NCI-H1417 treated with DMSO at 0.1 percent for 48 hours (cell line): Measurements from ENCODE around the gene NOL4L.

Source experiments
- DNase-seq: peaks from one replicate; lab custom pipeline; 2025; lab: John Stamatoyannopoulos, UW

NOL4L gene

GRCh38 chr20:32456869-32457478, 128.2 kb downstream of the NOL4L start:
- DNase-seq = no peak

DNA sequence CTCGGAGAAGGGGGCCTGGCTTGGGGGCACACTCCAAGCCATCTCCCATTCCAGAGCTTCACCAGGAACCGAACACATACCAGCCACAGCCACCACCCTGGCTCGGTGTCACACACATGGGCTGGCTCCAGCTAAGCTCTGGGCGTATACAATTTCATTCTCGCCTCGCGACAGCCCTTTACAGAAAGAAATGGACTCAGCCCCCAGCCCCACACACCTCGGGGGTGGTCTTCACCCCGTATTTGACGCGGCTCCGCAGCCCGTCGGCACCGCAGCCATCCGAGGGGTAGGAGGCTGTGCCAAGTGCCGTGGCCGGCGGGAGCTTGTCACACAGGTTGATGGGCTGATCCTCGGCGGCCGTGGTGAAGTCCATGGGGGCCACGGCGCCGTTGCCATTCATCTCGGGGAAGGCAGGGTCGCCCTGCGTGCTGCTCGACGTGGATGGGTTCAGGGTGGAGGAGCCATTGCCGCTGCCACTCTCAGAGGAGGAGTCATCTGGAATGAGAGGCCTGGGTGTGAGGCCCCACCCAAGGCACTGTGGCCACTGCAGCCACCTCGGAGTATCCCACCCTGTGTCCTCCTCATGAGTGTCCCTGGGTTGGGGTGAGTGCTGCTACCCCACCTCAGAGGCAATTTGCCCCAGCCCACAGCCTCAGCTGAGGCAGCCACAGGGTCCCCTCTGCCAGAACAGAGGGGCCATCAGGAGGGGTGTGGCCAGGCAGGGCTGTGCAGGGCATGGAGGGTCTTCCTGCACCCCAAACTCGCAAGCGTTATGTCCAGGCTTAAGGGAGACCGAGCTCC, 129.0 kb downstream of the NOL4L start:
- DNase-seq = no peak

GRCh38 chr20:32455171-32455900, 129.8 kb downstream of the NOL4L start:
- DNase-seq = no peak

DNA sequence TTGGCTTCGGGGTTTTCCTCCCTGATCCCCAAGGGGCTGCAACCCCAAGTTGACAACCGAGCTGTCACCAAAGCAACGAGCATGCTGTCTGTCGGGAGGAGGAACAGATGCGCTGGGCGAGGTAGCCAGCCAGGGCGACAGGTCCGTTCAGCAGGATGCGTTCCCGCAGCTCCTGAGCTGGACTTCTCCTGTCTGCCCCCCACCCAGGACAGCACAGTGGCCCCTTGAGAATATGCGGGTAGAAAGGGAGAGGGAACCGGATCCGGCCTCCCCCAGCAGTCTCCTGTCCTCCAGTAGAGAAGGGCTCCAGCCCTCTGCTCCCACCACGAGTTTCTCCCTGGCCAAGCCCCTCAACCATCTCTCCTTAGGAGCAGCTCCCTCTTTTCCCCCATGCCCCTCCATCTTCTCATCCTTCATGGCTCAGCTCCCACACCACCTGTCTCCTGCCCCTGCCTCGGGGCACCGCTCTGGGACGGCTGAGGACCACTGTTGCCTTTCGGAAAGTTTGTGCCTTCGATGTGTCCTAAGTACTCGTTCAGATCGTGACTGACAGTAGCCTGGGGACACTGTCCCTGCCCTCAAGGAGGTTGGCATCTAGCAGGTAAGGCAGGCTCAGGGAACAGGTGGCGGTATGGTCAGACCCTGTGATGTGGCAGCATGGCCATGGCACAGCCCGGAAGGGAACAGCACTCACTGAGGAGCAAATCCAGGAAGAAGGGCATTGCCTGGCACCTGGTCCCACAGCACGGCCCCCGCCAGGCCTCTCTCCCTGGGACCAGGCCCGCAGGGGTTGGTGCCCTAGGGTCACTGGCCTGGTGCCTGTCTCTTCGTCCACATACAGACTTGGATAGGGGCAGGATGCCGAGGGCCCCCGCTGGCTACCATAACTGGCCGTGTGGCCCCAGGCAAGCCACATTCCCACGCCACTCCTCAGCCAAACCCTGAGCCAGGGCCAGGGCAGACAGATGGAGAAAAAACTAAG, 130.7 kb downstream of the NOL4L start:
- DNase-seq = no peak

- no peak for DNase-seq
Measured at GRCh38 chr20:32453467-32454163, 131.5 kb downstream of the NOL4L start.

- no peak for DNase-seq
Measured at GRCh38 chr20:32452776-32453466, 132.2 kb downstream of the NOL4L start.

- DNase-seq = no peak
Measured at GRCh38 chr20:32451682-32452461, 133.3 kb downstream of the NOL4L start.

GRCh38 chr20:32451340-32451681, 133.8 kb downstream of the NOL4L start:
- no peak for DNase-seq

DNA sequence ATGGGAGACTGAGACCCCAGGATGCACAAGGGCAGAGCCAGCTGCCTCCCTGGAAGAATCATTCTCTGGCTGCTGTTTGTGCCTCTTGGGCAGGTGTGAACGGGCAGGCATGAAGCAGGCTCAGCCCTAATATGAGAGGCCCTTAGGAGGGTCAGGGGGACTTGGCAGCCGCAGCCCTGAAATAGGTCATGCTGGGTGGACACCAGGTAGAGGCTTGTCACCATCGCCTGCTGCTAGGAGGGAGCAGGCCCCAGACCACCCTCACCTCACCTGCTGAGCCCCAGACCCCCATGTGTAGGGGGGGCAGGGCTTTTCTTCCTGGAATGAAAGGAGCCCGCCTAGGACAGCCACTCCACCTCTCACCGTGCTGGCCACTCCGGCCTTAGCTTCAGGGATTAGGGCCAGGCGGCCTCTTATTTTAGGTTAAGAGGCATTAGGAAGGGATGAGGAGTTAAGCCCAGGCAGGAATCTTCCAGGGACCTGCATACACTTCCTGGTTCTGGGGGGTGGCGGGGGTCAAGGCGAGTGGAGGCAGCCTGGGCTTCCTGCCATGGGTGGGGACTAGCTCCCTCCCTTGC, 134.6 kb downstream of the NOL4L start:
- DNase-seq = no peak

- DNase-seq = no peak
Measured at GRCh38 chr20:32449890-32450401, 135.2 kb downstream of the NOL4L start.

DNA sequence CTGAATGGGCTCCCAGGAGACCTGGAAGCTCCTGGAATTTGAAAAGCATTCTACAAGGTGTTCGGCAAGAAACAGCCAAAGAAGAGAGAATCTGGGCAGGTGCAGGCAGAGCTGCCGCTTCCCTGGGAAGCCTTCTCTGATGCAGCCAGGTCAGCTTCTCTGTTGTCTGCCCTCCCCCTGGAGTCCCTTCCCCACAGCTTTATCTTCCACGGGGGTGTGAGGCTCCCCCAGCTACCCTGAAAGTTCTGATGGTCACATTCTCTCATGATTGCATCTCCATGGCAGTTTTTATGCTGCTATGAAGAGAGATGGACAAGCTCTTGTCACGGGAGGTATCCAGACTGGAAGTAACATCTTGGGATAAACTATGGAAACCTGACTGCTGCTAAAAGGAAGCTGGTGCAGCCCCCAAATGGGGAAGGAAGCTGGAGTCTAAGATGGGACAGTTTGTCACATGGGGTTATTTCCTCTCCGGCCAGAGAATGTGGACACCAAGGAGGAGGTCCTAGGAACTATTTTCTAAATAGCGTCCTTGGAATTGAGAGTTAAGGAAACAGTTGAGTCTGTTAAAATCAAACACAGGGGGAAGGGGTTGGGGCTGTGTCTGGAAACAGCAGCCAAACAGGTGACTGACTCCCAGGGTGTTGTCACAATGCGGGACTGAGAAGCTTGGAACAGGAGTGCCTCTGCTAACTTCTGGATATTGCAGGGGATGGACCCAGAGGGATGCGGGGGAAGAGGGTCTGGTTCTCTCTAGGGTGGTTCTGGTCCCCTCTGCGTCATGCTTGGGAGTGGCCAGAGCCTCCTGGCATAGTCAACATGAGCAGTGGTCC, 135.9 kb downstream of the NOL4L start:
- DNase-seq = no peak

GRCh38 chr20:32448306-32449056, 136.7 kb downstream of the NOL4L start:
- no peak for DNase-seq

GRCh38 chr20:32447136-32448027, 137.8 kb downstream of the NOL4L start:
- DNase-seq = no peak

DNA sequence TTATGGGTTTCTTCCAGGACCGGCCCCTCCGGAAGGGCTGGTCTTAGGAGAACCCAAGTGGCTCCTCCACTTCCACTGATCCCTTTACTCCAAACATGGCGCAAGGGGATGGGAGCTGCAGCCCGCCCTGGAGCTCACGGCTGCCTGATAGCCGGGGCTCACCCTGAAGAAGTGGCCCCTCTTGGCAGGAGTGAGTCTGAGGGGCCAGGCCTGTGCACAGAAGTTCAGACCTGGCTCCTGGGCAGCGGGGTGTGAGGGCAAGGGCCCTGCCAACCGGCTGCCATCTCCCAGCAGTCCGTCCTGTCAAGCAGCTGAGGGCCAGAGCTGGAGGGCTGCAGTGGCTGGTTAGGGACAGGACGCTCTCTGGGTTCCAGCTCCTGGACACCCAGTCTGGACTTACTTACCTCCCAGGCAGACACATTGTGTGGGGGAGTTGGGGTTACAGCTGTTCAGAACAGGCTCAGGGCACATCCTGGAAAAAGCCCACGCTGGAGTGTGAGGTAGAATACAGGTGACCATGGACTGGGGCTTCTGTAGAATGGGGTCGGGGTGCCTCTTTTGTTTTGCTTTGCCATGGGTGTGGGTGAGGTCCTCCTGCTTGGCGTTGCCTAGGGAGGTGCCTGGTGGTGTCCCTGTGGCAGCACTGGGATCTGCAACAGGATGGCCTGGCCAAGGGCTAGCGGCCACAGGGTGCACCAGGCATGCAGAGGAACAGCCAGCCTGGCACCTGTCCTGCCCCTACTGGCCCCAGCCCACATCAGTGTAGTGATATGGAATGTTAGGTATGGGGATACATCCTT, 138.6 kb downstream of the NOL4L start:
- no peak for DNase-seq

- DNase-seq = no peak
Measured at GRCh38 chr20:32445539-32446273, 139.4 kb downstream of the NOL4L start.
